ENCODE measurements around the gene MST1. TPM values are rescaled to one million over a fixed set of nuclear protein-coding genes. Genes with fewer than 3 reads are reported as not detected.

MST1 gene
- total RNA-seq, 6 donors from 2014 or later = 8.9 to 58.7 (median 18.1) TPM

- Histone ChIP-seq H3K4me3 (no peak overlapping the region), H3K27me3 (no peaks in the 10 kb centered on the region), H3K27ac (no peak overlapping the region), H3K36me3 (no peaks in the 10 kb centered on the region), H3K9me3 (no peaks in the 10 kb centered on the region), H3K4me1 (peaks cover 0 to 6% (median 0%) of the 10 kb centered on the region in 4 donors)
- TF ChIP-seq POLR2A (IDR thresholded peaks at IDR 0.05) (no peak), EP300 (IDR thresholded peaks at IDR 0.05) (no peak)
- ATAC-seq (ENCODE audit: low FRiP score in 2 of 2) (no peak), DNase-seq (no peak)
- 88 to 93% methylated on average over 3 of the region's 3 CpGs for WGBS, 2 donors
These were observed 43.0 kb downstream of the MST1 start for GRCh38 chr3:49646236-49646635.

- DNase-seq (no peak), ATAC-seq (ENCODE audit: low FRiP score in 2 of 2) (no peak)
- Histone ChIP-seq H3K36me3 (no peaks in the 10 kb centered on the region), H3K4me3 (no peak overlapping the region), H3K27me3 (no peaks in the 10 kb centered on the region), H3K27ac (no peak overlapping the region), H3K4me1 (peaks cover 0 to 6% (median 0%) of the 10 kb centered on the region in 4 donors), H3K9me3 (no peaks in the 10 kb centered on the region)
- 76 to 100% methylated on average over 1 to 8 of the region's 8 CpGs for WGBS, 2 donors
- TF ChIP-seq EP300 (IDR thresholded peaks at IDR 0.05) (no peak), POLR2AphosphoS5 (IDR thresholded peaks at IDR 0.05) (no peak), CTCF (IDR thresholded peaks at IDR 0.05) (no peak), POLR2A (IDR thresholded peaks at IDR 0.05) (no peak)
These were observed 44.6 kb downstream of the MST1 start for GRCh38 chr3:49644684-49645083.

- Histone ChIP-seq H3K27ac (no peak overlapping the region), H3K36me3 (no peaks in the 10 kb centered on the region), H3K4me1 (peaks cover 0 to 2% (median 0%) of the 10 kb centered on the region in 4 donors), H3K27me3 (no peaks in the 10 kb centered on the region), H3K4me3 (no peak overlapping the region), H3K9me3 (no peaks in the 10 kb centered on the region)
- ATAC-seq (ENCODE audit: low FRiP score in 2 of 2) (no peak), DNase-seq (no peak)
- 87% methylated on average over 4 of the region's 9 CpGs; no CpG with 5 or more reads in 1 of the 2 donors for WGBS, 2 donors
- no peak for TF ChIP-seq EP300 (IDR thresholded peaks at IDR 0.05)
- TF ChIP-seq CTCF (IDR thresholded peaks at IDR 0.05) = no peak
- no peak for TF ChIP-seq POLR2A (IDR thresholded peaks at IDR 0.05)
- no peak for TF ChIP-seq POLR2AphosphoS5 (IDR thresholded peaks at IDR 0.05)
These were observed 46.5 kb downstream of the MST1 start for GRCh38 chr3:49642708-49643145.

GRCh38 chr3:49641921-49642707 lies 47.2 kb downstream of the MST1 start:
- DNase-seq = no peak
- no peaks in the 10 kb centered on the region for H3K36me3 ChIP-seq
- H3K27ac ChIP-seq = no peak overlapping the region
- 91 to 96% methylated on average over 3 to 10 of the region's 14 CpGs for WGBS, 2 donors
- H3K4me3 ChIP-seq = no peak overlapping the region
- no peaks in the 10 kb centered on the region for H3K9me3 ChIP-seq
- H3K27me3 ChIP-seq = no peaks in the 10 kb centered on the region
- ATAC-seq (ENCODE audit: low FRiP score in 2 of 2) = no peak
- H3K4me1 ChIP-seq = no peaks in the 10 kb centered on the region
- TF ChIP-seq EP300 (IDR thresholded peaks at IDR 0.05) (no peak), POLR2A (IDR thresholded peaks at IDR 0.05) (no peak), CTCF (IDR thresholded peaks at IDR 0.05) (no peak), POLR2AphosphoS5 (IDR thresholded peaks at IDR 0.05) (no peak)

GRCh38 chr3:49641292-49641691 lies 48.0 kb downstream of the MST1 start:
- Histone ChIP-seq H3K27me3 (no peaks in the 10 kb centered on the region), H3K36me3 (no peaks in the 10 kb centered on the region), H3K4me3 (no peak overlapping the region), H3K4me1 (no peaks in the 10 kb centered on the region), H3K9me3 (no peaks in the 10 kb centered on the region), H3K27ac (no peak overlapping the region)
- no peak for TF ChIP-seq POLR2AphosphoS5 (IDR thresholded peaks at IDR 0.05)
- no peak for TF ChIP-seq POLR2A (IDR thresholded peaks at IDR 0.05)
- no peak for TF ChIP-seq EP300 (IDR thresholded peaks at IDR 0.05)
- no peak for TF ChIP-seq CTCF (IDR thresholded peaks at IDR 0.05)
- no peak for ATAC-seq (ENCODE audit: low FRiP score in 2 of 2)
- WGBS, 2 donors = 70 to 71% methylated on average over 7 of the region's 7 CpGs
- DNase-seq = no peak
